Measurements from ENCODE around the gene IRX4.

The IRX4 gene

DNA sequence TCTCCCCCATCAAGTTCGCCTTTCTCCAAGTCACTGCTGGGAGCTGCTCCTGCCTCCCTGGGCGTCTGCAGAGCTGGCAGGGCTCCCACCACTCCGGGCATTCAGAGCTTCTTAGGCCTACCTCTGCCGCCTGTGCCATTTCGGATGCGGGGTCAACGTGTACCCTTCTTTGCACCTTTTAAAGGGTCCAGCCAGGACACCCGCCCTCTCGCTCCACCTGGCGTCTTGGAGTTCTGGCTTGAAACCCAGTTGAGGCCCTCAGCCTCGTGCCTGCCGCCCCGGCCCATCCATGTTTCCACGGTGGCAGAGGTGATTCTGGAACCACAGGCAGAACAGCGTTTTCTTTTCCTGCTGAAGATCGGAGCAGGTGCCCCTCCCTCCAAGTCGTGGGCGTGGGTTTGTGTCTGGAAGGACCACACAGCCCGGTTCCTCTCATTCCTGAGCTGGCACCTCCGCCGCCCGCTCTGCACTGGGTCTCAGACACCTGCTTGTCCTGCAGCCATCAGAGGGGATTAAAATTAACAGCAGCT, 48.6 kb downstream of the IRX4 start:
- DNase-seq, result no peak

DNA sequence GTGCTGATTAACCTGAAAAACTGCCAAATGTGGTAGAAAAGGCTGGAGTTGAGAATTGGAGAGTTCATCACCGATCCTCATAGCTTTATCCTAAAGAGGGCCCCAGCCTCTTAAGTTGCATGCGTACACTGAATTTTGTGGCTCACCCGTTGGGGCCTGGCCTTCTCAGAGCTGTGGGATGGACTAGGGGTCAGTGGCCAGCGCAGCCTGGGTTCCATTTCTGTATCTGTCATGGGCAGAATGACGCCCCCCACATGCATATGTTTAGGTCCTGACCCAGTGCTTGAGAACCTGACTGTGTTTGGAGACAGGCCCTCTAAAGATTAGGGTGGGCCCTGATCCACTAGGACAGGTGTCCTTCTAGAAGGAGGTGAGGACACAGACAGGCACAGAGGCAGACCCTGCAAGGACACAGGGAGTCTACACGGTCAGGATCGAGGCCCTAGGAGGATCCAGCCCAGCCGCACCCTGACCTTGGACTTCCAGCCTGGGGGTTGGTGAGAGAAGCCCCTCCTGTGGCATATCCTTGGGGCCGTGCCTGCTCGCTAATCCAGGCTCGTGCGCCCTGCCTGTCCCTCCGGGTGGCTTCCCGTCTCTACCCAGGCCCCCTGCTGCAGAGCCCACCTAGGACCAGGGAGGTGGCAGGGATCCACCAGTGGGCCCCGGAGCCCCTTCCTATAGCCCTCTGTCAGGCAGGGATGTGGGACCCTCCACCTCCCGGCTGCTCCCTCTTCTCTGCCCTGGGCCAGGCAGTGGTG, 49.3 kb downstream of the IRX4 start:
- DNase-seq, result no peak

DNA sequence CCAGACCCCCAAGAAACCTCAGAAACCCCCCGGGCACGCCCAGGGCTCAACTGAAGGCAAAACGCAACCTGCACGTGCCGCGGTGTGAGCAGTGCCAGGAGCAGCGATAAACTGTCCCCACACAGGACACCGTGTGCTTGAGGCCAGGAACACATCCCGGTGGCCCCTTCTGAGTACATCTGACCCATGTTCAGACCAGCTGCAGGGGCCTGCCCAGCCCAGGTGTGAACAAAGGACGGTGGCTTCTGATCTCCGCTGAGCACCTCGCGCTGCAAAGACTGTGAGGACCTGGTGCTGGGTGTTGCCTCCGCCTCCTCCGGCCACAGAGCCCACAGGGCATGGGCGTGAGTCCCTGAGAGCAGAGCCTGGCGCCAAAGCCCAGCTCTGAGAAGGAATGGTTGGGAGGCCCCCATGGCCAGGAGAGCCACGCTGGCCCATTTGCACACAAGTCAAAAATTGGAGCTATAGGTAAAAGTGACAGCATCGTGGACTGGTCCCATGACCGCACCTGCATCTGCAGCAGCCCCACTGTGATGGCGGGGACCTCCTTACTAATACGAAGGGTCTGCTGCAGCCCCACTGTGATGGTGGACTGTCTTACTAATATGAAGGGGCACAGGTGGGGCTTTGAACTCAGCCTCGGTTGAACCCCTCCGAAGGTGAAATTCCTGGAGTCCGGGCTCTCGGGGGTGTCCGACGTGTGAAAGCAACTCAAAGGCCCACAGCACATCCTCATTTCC, 50.0 kb downstream of the IRX4 start:
- no peak for DNase-seq

DNA sequence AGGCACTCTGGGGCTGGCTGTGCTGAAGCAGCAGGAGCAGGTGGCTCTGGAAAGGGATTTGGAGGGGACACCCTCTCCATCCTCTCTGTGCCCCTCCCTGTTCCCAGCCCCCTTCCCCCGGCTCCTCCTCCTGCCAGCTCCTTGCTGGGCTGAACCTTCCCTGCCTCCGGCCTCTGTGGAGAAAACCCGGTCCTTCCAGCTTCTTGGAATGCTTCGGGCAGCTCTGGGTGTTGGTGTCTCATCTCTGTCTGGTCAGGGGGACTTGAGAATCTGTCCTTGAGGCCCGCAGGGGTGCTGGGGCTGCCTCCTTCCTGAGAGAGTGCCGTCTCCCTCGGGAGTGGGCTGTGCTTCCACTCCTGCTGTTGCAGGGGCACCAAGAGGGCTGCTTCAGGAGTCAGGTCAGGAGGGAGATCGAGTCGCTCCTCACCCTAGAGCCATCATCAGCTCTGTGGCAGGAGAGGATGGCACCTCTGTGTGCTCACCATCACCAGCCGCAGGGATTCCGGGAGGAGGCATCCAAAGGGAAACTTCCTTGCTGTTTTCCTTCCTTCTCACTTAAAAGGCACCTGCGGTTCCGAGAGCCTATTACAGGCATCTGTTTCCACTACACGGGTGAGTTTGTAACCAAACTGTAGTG, 50.9 kb downstream of the IRX4 start:
- no peak for DNase-seq

DNA sequence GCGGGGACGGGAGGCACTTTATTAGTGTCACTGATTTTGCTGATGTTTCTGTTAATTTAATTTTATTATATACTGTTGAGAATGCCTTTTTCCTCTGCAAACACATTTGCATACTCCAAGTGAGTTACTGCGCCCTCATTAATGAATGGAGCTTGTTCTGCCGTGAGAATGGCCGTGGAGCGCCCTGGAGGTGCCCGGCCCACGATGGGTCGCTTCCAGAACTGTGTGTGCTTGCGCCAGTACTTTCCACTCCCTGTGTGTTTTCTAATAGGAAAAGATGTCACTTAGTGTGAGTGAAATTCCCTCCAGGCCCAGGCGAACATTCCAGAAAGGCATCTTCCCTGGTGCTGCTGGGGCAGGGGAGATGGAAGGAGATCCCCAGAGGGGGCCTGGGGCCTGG, 51.5 kb downstream of the IRX4 start:
- no peak for DNase-seq

DNA sequence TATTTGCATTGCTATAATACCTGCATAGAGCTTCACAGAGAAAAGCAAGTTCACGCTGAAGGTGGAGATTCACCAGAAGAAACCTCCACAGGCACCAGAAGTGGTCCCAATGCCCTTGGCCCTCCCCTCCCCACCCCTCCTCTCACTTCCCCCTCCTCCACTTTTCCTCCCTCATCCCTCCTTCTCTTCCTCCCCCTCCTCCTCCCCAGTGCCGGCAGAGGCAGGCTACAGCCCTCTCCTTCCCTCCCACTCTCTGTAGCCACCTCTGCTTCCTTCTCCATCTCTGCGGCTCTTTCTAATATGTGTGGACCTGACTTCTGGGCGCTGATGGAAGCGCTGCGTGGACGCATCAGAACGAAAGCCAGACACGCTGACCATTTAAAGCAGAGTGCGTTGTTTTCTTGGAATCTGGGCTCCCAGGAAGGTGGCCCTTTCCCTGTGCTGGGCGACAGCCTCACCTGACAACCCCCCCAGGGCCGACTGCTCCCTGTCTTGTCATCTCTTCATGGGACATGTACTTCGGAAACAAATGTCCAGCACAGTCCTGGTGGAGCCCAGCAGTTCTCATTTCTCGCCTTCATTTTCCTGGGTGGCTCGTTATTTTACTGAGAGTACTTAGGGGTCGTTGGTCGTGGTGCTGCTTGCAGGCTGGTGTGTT, 52.0 kb downstream of the IRX4 start:
- DNase-seq, result no peak

DNA sequence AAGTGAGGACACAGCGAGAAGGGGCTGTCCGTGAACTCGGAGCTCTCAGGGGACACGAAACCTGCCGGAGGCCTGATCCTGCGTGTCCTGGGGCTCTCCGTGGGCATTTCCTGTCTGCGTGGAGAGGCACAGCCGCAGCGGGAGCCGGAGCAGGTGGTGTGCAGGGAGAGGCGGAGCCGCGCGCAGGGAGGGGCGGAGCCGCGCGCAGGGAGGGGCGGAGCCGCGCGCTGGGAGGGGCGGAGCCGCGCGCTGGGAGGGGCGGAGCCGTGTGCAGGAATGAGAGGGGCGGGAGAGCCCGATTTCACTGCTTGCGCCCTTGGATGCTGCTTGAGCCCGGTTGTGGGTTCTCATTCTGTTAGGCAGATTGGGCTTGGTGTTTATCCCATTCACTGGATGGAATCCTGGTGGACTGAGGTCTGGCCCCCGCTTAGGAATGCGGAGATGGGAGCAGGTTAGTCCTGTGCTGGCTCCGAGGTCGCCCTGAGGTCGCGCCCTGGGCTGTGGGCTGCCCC, 54.8 kb downstream of the IRX4 start:
- DNase-seq, result no peak
